ENCODE results near the gene RAB29. TPM values are rescaled to one million over a fixed set of nuclear protein-coding genes. Genes with fewer than 3 reads are reported as not detected.
"Not testable (repeated sequence)": the region's sequence is repeated elsewhere in the genome, so short reads cannot be mapped to it uniquely, and the experiment has no call there.

The RAB29 gene
- total and polyA plus RNA-seq, 2 donors (not counting 1 experiment from before 2014, with no cell fraction given): 34.5 to 35.2 TPM

GRCh38 chr1:205725514-205725913, 49.8 kb downstream of the RAB29 start:
- H4K20me1 ChIP-seq (ENCODE audit: control insufficient read depth, extremely low read depth, insufficient read depth, low read length): no peaks in the 10 kb centered on the region

GRCh38 chr1:205720740-205721139, 54.5 kb downstream of the RAB29 start:
- peaks cover 11% of the 10 kb centered on the region for H3K36me3 ChIP-seq (ENCODE audit: control insufficient read depth, insufficient read depth, low read length)

More at GRCh38 chr1:205725514-205725913, 49.8 kb downstream of the RAB29 start:
- no peaks in the 10 kb centered on the region for H3K4me1 ChIP-seq (ENCODE audit: control insufficient read depth, extremely low read depth, insufficient read depth, low read length)
- no peaks in the 10 kb centered on the region for H3K9me3 ChIP-seq (ENCODE audit: control insufficient read depth, insufficient read depth, low read depth, low read length)
- no peak overlapping the region for H3K4me2 ChIP-seq (ENCODE audit: extremely low read depth, insufficient read depth, low read length)
- no peak overlapping the region for H2AFZ ChIP-seq (ENCODE audit: low read length)
- no peak for TF ChIP-seq CTCF (conservative IDR thresholded peaks at IDR 0.05 in 1 of 2, IDR thresholded peaks at IDR 0.05 in 1 of 2; ENCODE audit: low read depth in 1 of 2, low read length in 2 of 2)
- TF ChIP-seq EZH2 (IDR thresholded peaks at IDR 0.05; ENCODE audit: low read length, missing control alignments): no peak
- H3K79me2 ChIP-seq (ENCODE audit: control insufficient read depth, insufficient read depth, low read length): peaks cover 46% of the 10 kb centered on the region
- H3K27ac ChIP-seq (ENCODE audit: insufficient read depth, low read length): no peak overlapping the region
- peaks cover 4% of the 10 kb centered on the region for H3K36me3 ChIP-seq (ENCODE audit: control insufficient read depth, insufficient read depth, low read length)
- no peaks in the 10 kb centered on the region for H3K27me3 ChIP-seq (ENCODE audit: control insufficient read depth, insufficient read depth, low read length)
- H3K9ac ChIP-seq (ENCODE audit: insufficient read depth, low read length): no peak overlapping the region
- no peak for DNase-seq (ENCODE audit: low read depth in 2 of 2)
- no peak overlapping the region for H3K4me3 ChIP-seq (replicated peaks in 1 of 4; ENCODE audit: control extremely low read depth in 1 of 4, insufficient read depth in 1 of 4, low read depth in 3 of 4, low read length in 4 of 4)

GRCh38 chr1:205719762-205720161, 55.5 kb downstream of the RAB29 start:
- Histone ChIP-seq H3K27me3 (ENCODE audit: control insufficient read depth, insufficient read depth, low read length) (no peaks in the 10 kb centered on the region), H3K79me2 (ENCODE audit: control insufficient read depth, insufficient read depth, low read length) (peaks cover 5% of the 10 kb centered on the region), H2AFZ (ENCODE audit: low read length) (no peak overlapping the region), H3K9ac (ENCODE audit: insufficient read depth, low read length) (no peak overlapping the region), H3K36me3 (ENCODE audit: control insufficient read depth, insufficient read depth, low read length) (peaks cover 12% of the 10 kb centered on the region), H3K27ac (ENCODE audit: insufficient read depth, low read length) (no peak overlapping the region), H3K9me3 (ENCODE audit: control insufficient read depth, insufficient read depth, low read depth, low read length) (no peaks in the 10 kb centered on the region), H3K4me1 (ENCODE audit: control insufficient read depth, extremely low read depth, insufficient read depth, low read length) (no peaks in the 10 kb centered on the region), H4K20me1 (ENCODE audit: control insufficient read depth, extremely low read depth, insufficient read depth, low read length) (no peaks in the 10 kb centered on the region), H3K4me3 (replicated peaks in 1 of 4; ENCODE audit: control extremely low read depth in 1 of 4, insufficient read depth in 1 of 4, low read depth in 3 of 4, low read length in 4 of 4) (no peak overlapping the region), H3K4me2 (ENCODE audit: extremely low read depth, insufficient read depth, low read length) (no peak overlapping the region)
- TF ChIP-seq EZH2 (IDR thresholded peaks at IDR 0.05; ENCODE audit: low read length, missing control alignments): no peak
- TF ChIP-seq CTCF (conservative IDR thresholded peaks at IDR 0.05 in 1 of 2, IDR thresholded peaks at IDR 0.05 in 1 of 2; ENCODE audit: low read depth in 1 of 2, low read length in 2 of 2): no peak
- no peak for DNase-seq (ENCODE audit: low read depth in 2 of 2)

More at GRCh38 chr1:205720740-205721139, 54.5 kb downstream of the RAB29 start:
- not testable (repeated sequence) for H3K4me1 ChIP-seq (ENCODE audit: control insufficient read depth, extremely low read depth, insufficient read depth, low read length); H3K27ac ChIP-seq (ENCODE audit: insufficient read depth, low read length); H4K20me1 ChIP-seq (ENCODE audit: control insufficient read depth, extremely low read depth, insufficient read depth, low read length); H3K9me3 ChIP-seq (ENCODE audit: control insufficient read depth, insufficient read depth, low read depth, low read length); H2AFZ ChIP-seq (ENCODE audit: low read length); H3K4me3 ChIP-seq (replicated peaks in 1 of 4; ENCODE audit: control extremely low read depth in 1 of 4, insufficient read depth in 1 of 4, low read depth in 3 of 4, low read length in 4 of 4); H3K4me2 ChIP-seq (ENCODE audit: extremely low read depth, insufficient read depth, low read length); DNase-seq (ENCODE audit: low read depth in 2 of 2); H3K27me3 ChIP-seq (ENCODE audit: control insufficient read depth, insufficient read depth, low read length); H3K9ac ChIP-seq (ENCODE audit: insufficient read depth, low read length)
- H3K79me2 ChIP-seq (ENCODE audit: control insufficient read depth, insufficient read depth, low read length): peaks cover 10% of the 10 kb centered on the region
